Kidney epithelial cell (primary cell): ENCODE measurements around the gene ORC1. TPM values are rescaled to one million over a fixed set of nuclear protein-coding genes. Genes with fewer than 3 reads are reported as not detected.

Source experiments
- DNase-seq: peaks from one replicate; pipeline ENCODE4 v3.0.0-alpha.2; 2010; ENCODE audit warnings: low read depth
- H3K27me3 ChIP-seq: 2 replicates; pipeline ENCODE4 v1.6.0; 2011; ENCODE audit warnings: low read length; ENCODE audit not compliant: control insufficient read depth, insufficient read depth
- H3K36me3 ChIP-seq: 2 replicates; pipeline ENCODE4 v1.5.1; 2011; ENCODE audit warnings: low read length; ENCODE audit not compliant: control insufficient read depth, insufficient read depth
- H3K4me3 ChIP-seq: 2 replicates; pipeline ENCODE4 v1.5.1; 2011; ENCODE audit warnings: low read depth, mild to moderate bottlenecking, control low read depth, low read length
- total RNA-seq: library from RNA; depleted of rRNA; stranded (reverse); fragments of >200 nt; gene quantifications from 2 replicates; pipeline ENCODE4 v1.2.3, GENCODE V29; 2015
- TF ChIP-seq, protein P1 (sequence below): IDR thresholded peaks from 2 replicates; pipeline ENCODE4 v1.5.1; 2011; ENCODE audit warnings: mild to moderate bottlenecking, moderate library complexity, low read length, control low read depth, inconsistent platforms; ENCODE audit not compliant: insufficient read depth, poor library complexity, severe bottlenecking

Gene ORC1
- total RNA-seq, 1 donor from 2014 or later = 2.7 TPM

DNA sequence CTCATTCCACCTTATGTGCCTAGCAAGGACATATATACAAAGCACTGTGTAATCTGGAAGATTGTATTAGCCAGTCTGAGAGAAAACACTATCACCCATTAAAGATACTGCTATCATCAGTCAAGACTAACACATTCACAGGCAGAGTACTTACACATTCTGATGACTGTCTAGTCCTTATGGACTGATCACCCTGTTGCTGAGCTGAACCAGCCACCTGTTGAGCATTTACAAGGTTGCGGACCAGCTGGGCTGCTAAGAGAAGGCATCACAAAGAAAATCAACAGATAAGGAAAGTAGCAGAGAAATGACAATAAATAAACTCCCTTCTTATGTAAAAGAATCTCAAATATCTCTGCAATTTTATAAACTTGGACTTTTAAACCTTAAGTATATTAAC, 31.0 kb upstream of the ORC1 start:
- DNase-seq = no peak
- no peaks in the 10 kb centered on the region for H3K27me3 ChIP-seq
- H3K36me3 ChIP-seq = no peaks in the 10 kb centered on the region
- TF ChIP-seq, protein P1, sequence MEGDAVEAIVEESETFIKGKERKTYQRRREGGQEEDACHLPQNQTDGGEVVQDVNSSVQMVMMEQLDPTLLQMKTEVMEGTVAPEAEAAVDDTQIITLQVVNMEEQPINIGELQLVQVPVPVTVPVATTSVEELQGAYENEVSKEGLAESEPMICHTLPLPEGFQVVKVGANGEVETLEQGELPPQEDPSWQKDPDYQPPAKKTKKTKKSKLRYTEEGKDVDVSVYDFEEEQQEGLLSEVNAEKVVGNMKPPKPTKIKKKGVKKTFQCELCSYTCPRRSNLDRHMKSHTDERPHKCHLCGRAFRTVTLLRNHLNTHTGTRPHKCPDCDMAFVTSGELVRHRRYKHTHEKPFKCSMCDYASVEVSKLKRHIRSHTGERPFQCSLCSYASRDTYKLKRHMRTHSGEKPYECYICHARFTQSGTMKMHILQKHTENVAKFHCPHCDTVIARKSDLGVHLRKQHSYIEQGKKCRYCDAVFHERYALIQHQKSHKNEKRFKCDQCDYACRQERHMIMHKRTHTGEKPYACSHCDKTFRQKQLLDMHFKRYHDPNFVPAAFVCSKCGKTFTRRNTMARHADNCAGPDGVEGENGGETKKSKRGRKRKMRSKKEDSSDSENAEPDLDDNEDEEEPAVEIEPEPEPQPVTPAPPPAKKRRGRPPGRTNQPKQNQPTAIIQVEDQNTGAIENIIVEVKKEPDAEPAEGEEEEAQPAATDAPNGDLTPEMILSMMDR = no peak
- H3K4me3 ChIP-seq = no peak overlapping the region

DNA sequence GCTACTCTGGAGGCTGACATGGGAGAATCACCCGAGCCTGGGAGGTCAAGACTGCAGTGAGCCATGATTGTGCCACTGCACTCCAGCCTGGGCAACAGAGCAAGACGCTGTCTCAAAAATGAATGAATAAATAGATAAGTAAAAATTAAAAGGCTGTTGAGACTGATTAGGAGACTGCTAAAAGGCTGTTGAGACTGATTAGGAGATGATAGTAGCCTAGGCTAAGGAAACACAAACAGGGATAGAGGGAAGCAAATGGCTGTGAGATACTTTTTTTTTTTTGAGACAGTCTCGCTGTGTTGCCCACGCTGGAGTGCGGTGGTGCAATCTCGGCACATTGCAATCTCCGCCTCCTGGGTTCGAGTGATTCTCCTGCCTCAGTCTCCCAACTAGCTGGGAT, 28.6 kb upstream of the ORC1 start:
- no peaks in the 10 kb centered on the region for H3K36me3 ChIP-seq
- TF ChIP-seq, protein P1 = no peak
- no peak overlapping the region for H3K4me3 ChIP-seq
- DNase-seq = no peak
- no peaks in the 10 kb centered on the region for H3K27me3 ChIP-seq

DNA sequence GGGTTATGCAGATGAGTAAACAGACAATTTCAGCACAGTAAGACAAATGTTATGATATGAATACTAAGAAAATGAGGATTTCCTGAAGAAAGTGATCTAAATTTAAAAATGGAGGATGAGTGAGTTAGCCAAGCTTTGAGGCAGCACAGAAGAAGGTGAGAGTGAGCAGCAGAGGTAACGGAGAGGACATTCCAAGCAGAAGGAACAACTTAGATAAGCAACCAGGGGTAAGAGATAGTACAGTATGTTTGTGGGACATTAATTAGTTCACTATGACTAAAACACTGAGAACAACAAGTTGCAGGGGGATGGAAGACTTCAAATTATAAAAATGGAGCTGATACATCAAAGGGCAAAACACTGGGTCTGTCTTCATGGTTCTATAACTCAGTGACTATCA, 22.9 kb upstream of the ORC1 start:
- DNase-seq = no peak
- no peak overlapping the region for H3K4me3 ChIP-seq
- no peaks in the 10 kb centered on the region for H3K36me3 ChIP-seq
- no peaks in the 10 kb centered on the region for H3K27me3 ChIP-seq
- TF ChIP-seq, protein P1 = no peak

DNA sequence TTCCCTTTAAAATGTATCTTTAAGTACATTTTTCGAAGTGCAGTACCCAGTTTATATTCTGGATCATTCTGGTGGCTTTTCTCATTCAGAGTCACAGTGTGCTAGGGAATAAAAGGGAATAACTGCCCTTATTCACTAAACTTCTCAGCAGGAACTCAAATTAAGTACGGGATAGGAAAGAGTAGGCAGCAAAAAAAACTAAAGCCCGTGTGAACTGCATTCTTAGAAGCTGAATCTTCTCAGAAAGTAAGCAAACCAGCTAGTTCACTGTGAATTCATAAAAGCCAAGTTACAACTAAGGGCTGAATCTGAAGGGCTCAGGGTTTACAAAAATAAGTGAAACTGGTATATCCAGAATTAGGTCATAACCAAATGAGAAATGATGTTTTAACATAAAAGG, 22.1 kb upstream of the ORC1 start:
- no peak for DNase-seq
- TF ChIP-seq, protein P1 = no peak
- no peaks in the 10 kb centered on the region for H3K36me3 ChIP-seq
- no peak overlapping the region for H3K4me3 ChIP-seq
- no peaks in the 10 kb centered on the region for H3K27me3 ChIP-seq

DNA sequence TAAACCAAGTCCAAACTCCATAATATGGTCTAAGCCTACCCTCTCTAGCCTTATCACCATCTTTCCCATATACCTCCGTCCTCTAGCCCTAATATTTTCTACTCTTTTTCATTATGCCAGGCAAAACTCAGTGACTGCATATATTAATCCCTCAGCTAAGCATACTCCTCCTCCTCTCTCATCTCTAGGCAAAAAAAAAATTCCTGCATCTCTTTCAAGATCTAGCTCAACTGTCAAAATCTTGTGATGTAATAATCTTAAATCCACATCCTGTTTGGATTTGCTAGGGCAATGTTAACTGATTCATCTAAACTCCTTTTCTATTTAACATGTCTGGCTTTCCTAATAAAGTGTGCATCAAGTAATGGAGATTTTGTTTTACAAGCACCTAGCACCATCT, 20.6 kb upstream of the ORC1 start:
- Histone ChIP-seq H3K36me3 (no peaks in the 10 kb centered on the region), H3K4me3 (no peak overlapping the region), H3K27me3 (no peaks in the 10 kb centered on the region)
- TF ChIP-seq, protein P1 = no peak
- no peak for DNase-seq

DNA sequence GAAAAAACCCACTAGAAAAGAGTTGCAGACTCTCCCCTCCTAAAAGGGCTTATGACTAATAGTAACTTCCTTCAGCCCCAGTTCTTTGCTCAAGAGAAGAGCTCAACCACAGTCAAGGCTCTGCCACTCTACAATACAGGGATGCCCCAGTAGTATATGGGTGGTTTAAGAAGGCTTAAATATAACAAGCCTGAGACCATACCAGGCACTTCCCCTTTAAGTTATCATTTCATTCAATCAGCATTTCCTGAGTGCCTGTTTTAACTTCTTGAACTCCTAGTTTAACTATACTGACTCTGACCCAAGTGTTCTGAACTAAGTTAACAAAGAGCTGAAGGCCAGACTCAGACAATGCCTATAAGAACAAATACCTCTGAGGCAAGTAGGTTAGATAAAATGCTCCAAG, 20.0 kb upstream of the ORC1 start:
- Histone ChIP-seq H3K4me3 (no peak overlapping the region), H3K27me3 (no peaks in the 10 kb centered on the region), H3K36me3 (no peaks in the 10 kb centered on the region)
- TF ChIP-seq, protein P1 = no peak
- DNase-seq = no peak
